ENCODE measurements around the gene LMX1B.

GRCh38 chr9:126721564-126721981 is 107.8 kb downstream of the LMX1B start:
- no peak for TF ChIP-seq FOXM1 (IDR thresholded peaks at IDR 0.05; ENCODE audit: borderline replicate concordance, low read depth)
- TF ChIP-seq REST (IDR thresholded peaks at IDR 0.05; ENCODE audit: low read depth), result no peak
- TF ChIP-seq RAD21 (IDR thresholded peaks at IDR 0.05; ENCODE audit: low read depth), result no peak
- TF ChIP-seq ZBTB7A (IDR thresholded peaks at IDR 0.05; ENCODE audit: low read depth), result no peak
- TF ChIP-seq EP300 (IDR thresholded peaks at IDR 0.05; ENCODE audit: borderline replicate concordance), result no peak
- no peak for TF ChIP-seq USF1 (IDR thresholded peaks at IDR 0.05)
- no peak for TF ChIP-seq CREB1 (IDR thresholded peaks at IDR 0.05; ENCODE audit: low read depth)
